ENCODE results near the gene SEMA3F. TPM values are rescaled to one million over a fixed set of nuclear protein-coding genes. Genes with fewer than 3 reads are reported as not detected.

SEMA3F gene
- total and polyA plus RNA-seq, 4 donors: 0.60 to 4.8 (median 2.1) TPM

DNA sequence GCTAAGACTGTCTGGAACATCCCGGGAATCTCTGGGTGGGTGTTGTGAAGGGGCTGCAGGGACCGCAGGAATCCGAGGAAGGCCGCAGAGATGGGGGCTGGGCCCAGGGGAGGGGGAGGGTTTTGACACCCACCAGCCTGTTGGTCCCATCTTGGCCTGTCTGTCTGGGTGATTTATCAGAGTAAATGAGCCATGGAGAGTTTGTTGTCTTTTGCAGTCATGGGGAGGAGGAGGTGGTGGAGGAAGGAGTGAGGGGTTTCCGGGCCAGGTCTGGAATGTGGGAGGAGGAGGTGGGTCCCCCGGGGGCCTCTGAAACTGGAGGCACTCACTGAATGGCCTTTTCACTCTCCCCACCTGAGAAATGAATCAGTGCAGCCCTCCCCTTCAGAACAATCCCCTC, 11.5 kb downstream of the SEMA3F start:
- WGBS: 79% methylated on average over 6 of the region's 6 CpGs
- no peak overlapping the region for H3K9ac ChIP-seq (ENCODE audit: low read depth in 1 of 2, low read length in 2 of 2)
- no peak for TF ChIP-seq EGR1 (IDR thresholded peaks at IDR 0.05; ENCODE audit: low read depth in 2 of 2)
- no peak for TF ChIP-seq FOXA1 (IDR thresholded peaks at IDR 0.05)
- TF ChIP-seq HNF4G (IDR thresholded peaks at IDR 0.05): no peak
- TF ChIP-seq SP1 (IDR thresholded peaks at IDR 0.05): no peak
- no peak for TF ChIP-seq FOXA2 (IDR thresholded peaks at IDR 0.05)
- TF ChIP-seq RAD21 (IDR thresholded peaks at IDR 0.05): no peak
- TF ChIP-seq HNF4A (conservative IDR thresholded peaks at IDR 0.05): no peak
- TF ChIP-seq, protein P1, sequence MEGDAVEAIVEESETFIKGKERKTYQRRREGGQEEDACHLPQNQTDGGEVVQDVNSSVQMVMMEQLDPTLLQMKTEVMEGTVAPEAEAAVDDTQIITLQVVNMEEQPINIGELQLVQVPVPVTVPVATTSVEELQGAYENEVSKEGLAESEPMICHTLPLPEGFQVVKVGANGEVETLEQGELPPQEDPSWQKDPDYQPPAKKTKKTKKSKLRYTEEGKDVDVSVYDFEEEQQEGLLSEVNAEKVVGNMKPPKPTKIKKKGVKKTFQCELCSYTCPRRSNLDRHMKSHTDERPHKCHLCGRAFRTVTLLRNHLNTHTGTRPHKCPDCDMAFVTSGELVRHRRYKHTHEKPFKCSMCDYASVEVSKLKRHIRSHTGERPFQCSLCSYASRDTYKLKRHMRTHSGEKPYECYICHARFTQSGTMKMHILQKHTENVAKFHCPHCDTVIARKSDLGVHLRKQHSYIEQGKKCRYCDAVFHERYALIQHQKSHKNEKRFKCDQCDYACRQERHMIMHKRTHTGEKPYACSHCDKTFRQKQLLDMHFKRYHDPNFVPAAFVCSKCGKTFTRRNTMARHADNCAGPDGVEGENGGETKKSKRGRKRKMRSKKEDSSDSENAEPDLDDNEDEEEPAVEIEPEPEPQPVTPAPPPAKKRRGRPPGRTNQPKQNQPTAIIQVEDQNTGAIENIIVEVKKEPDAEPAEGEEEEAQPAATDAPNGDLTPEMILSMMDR (IDR thresholded peaks at IDR 0.05; ENCODE audit: low read depth, low read length, missing input control): no peak
- no peak for TF ChIP-seq NR2F2 (IDR thresholded peaks at IDR 0.05)
- TF ChIP-seq RXRA (IDR thresholded peaks at IDR 0.05): no peak
- TF ChIP-seq, protein P2, sequence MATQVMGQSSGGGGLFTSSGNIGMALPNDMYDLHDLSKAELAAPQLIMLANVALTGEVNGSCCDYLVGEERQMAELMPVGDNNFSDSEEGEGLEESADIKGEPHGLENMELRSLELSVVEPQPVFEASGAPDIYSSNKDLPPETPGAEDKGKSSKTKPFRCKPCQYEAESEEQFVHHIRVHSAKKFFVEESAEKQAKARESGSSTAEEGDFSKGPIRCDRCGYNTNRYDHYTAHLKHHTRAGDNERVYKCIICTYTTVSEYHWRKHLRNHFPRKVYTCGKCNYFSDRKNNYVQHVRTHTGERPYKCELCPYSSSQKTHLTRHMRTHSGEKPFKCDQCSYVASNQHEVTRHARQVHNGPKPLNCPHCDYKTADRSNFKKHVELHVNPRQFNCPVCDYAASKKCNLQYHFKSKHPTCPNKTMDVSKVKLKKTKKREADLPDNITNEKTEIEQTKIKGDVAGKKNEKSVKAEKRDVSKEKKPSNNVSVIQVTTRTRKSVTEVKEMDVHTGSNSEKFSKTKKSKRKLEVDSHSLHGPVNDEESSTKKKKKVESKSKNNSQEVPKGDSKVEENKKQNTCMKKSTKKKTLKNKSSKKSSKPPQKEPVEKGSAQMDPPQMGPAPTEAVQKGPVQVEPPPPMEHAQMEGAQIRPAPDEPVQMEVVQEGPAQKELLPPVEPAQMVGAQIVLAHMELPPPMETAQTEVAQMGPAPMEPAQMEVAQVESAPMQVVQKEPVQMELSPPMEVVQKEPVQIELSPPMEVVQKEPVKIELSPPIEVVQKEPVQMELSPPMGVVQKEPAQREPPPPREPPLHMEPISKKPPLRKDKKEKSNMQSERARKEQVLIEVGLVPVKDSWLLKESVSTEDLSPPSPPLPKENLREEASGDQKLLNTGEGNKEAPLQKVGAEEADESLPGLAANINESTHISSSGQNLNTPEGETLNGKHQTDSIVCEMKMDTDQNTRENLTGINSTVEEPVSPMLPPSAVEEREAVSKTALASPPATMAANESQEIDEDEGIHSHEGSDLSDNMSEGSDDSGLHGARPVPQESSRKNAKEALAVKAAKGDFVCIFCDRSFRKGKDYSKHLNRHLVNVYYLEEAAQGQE (IDR thresholded peaks at IDR 0.05): no peak
- TF ChIP-seq, protein P3, sequence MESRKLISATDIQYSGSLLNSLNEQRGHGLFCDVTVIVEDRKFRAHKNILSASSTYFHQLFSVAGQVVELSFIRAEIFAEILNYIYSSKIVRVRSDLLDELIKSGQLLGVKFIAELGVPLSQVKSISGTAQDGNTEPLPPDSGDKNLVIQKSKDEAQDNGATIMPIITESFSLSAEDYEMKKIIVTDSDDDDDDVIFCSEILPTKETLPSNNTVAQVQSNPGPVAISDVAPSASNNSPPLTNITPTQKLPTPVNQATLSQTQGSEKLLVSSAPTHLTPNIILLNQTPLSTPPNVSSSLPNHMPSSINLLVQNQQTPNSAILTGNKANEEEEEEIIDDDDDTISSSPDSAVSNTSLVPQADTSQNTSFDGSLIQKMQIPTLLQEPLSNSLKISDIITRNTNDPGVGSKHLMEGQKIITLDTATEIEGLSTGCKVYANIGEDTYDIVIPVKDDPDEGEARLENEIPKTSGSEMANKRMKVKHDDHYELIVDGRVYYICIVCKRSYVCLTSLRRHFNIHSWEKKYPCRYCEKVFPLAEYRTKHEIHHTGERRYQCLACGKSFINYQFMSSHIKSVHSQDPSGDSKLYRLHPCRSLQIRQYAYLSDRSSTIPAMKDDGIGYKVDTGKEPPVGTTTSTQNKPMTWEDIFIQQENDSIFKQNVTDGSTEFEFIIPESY (IDR thresholded peaks at IDR 0.05): no peak
- no peak for TF ChIP-seq JUND (IDR thresholded peaks at IDR 0.05)
- no peak for TF ChIP-seq TAF1 (conservative IDR thresholded peaks at IDR 0.05)
- TF ChIP-seq, protein P4, sequence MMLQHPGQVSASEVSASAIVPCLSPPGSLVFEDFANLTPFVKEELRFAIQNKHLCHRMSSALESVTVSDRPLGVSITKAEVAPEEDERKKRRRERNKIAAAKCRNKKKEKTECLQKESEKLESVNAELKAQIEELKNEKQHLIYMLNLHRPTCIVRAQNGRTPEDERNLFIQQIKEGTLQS (IDR thresholded peaks at IDR 0.05): no peak
- no peak for TF ChIP-seq YY1 (IDR thresholded peaks at IDR 0.05)

More for the DNA sequence above, 11.5 kb downstream of the SEMA3F start:
- H3K4me1 ChIP-seq (ENCODE audit: control insufficient read depth in 4 of 4, insufficient read depth in 4 of 4, low read length in 3 of 4): peaks cover 14 to 44% (median 33%) of the 10 kb centered on the region in 4 donors
- H3K27me3 ChIP-seq (ENCODE audit: control insufficient read depth in 4 of 4, insufficient read depth in 4 of 4, low read length in 3 of 4): no peaks in the 10 kb centered on the region
- H3K4me3 ChIP-seq (ENCODE audit: low read depth in 1 of 3, low read length in 3 of 3): no peak overlapping the region
- no peaks in the 10 kb centered on the region for H3K36me3 ChIP-seq (ENCODE audit: control insufficient read depth in 4 of 4, insufficient read depth in 3 of 4, low read depth in 1 of 4, low read length in 3 of 4)
- H3K9me3 ChIP-seq (ENCODE audit: control insufficient read depth in 4 of 4, low read length in 3 of 4): no peaks in the 10 kb centered on the region
- peak overlapping the region; percentile 44 to 54 for H3K27ac ChIP-seq (ENCODE audit: low read depth in 1 of 2, low read length in 2 of 2)
- DNase-seq (ENCODE audit: low spot score): no peak

Data from liver (tissue), 9 donors.